ENCODE results near the gene EMX2. TPM values are rescaled to one million over a fixed set of nuclear protein-coding genes. Genes with fewer than 3 reads are reported as not detected.
A peak's percentile ranks its signal among the peaks of the same experiment; 100 is the strongest.

EMX2 gene
- total RNA-seq, 2 experiments from 2014 or later = not detected

GRCh38 chr10:117552156-117552631, 9.6 kb downstream of the EMX2 start:
- H3K4me3 Mint-ChIP-seq = no peak overlapping the region

GRCh38 chr10:117552701-117553141, 10.2 kb downstream of the EMX2 start:
- Mint-ChIP-seq H3K36me3 (peaks cover 3% of the 10 kb centered on the region), H3K27ac (peak overlapping the region; percentile 19), H3K4me1 (peaks cover 9% of the 10 kb centered on the region), H3K4me3 (no peak overlapping the region), H3K9me3 (ENCODE audit: low read depth) (no peaks in the 10 kb centered on the region), H3K27me3 (peaks cover 69% of the 10 kb centered on the region)
- CTCF ChIA-PET = interaction anchor here (1.0 kb wide), 1 partner anchor 16 kb away, joined by 3 read pairs; no protein-coding TSS in a partner anchor
- ATAC-seq (no peak), DNase-seq (no peak)

More at GRCh38 chr10:117552156-117552631, 9.6 kb downstream of the EMX2 start:
- H3K27ac Mint-ChIP-seq = peak overlapping the region; percentile 19
- peaks cover 9% of the 10 kb centered on the region for H3K4me1 Mint-ChIP-seq
- H3K9me3 Mint-ChIP-seq (ENCODE audit: low read depth) = no peaks in the 10 kb centered on the region
- DNase-seq = no peak
- H3K27me3 Mint-ChIP-seq = peaks cover 74% of the 10 kb centered on the region
- H3K36me3 Mint-ChIP-seq = peaks cover 3% of the 10 kb centered on the region
- no peak for ATAC-seq
- CTCF ChIA-PET = interaction anchor here (1.0 kb wide), 1 partner anchor 15 kb away, joined by 3 read pairs; no protein-coding TSS in a partner anchor

GRCh38 chr10:117553142-117553814, 10.7 kb downstream of the EMX2 start:
- no peaks in the 10 kb centered on the region for H3K9me3 Mint-ChIP-seq (ENCODE audit: low read depth)
- DNase-seq = no peak
- ATAC-seq = no peak
- CTCF ChIA-PET = interaction anchor here (1.0 kb wide), 1 partner anchor 16 kb away, joined by 3 read pairs; no protein-coding TSS in a partner anchor
- H3K4me1 Mint-ChIP-seq = peaks cover 8% of the 10 kb centered on the region
- peaks cover 64% of the 10 kb centered on the region for H3K27me3 Mint-ChIP-seq
- H3K4me3 Mint-ChIP-seq = no peak overlapping the region
- peaks cover 3% of the 10 kb centered on the region for H3K36me3 Mint-ChIP-seq
- H3K27ac Mint-ChIP-seq = no peak overlapping the region

- H3K27me3 Mint-ChIP-seq = peaks cover 58% of the 10 kb centered on the region
- H3K9me3 Mint-ChIP-seq (ENCODE audit: low read depth) = no peaks in the 10 kb centered on the region
- peaks cover 3% of the 10 kb centered on the region for H3K36me3 Mint-ChIP-seq
- DNase-seq = no peak
- peaks cover 8% of the 10 kb centered on the region for H3K4me1 Mint-ChIP-seq
- H3K4me3 Mint-ChIP-seq = no peak overlapping the region
- peak overlapping the region; percentile 56 for H3K27ac Mint-ChIP-seq
- no peak for ATAC-seq
- CTCF ChIA-PET = no interaction called here
Observed at GRCh38 chr10:117553815-117554172, 11.2 kb downstream of the EMX2 start.

GRCh38 chr10:117554241-117554814, 11.8 kb downstream of the EMX2 start:
- Mint-ChIP-seq H3K4me3 (no peak overlapping the region), H3K4me1 (peaks cover 8% of the 10 kb centered on the region), H3K9me3 (ENCODE audit: low read depth) (no peaks in the 10 kb centered on the region), H3K27ac (no peak overlapping the region), H3K27me3 (peaks cover 53% of the 10 kb centered on the region), H3K36me3 (peaks cover 3% of the 10 kb centered on the region)
- DNase-seq (no peak), ATAC-seq (no peak)
- CTCF ChIA-PET = interaction anchor here (1.0 kb wide), 1 partner anchor 16 kb away, joined by 3 read pairs; no protein-coding TSS in a partner anchor

- Mint-ChIP-seq H3K4me1 (peaks cover 8% of the 10 kb centered on the region), H3K9me3 (ENCODE audit: low read depth) (no peaks in the 10 kb centered on the region), H3K27ac (no peak overlapping the region), H3K4me3 (no peak overlapping the region), H3K36me3 (peaks cover 3% of the 10 kb centered on the region), H3K27me3 (peaks cover 46% of the 10 kb centered on the region)
- CTCF ChIA-PET = interaction anchor here (1.0 kb wide), 1 partner anchor 17 kb away, joined by 3 read pairs; no protein-coding TSS in a partner anchor
- ATAC-seq = no peak
- no peak for DNase-seq
Observed at GRCh38 chr10:117555017-117555416, 12.5 kb downstream of the EMX2 start.

- peaks cover 38% of the 10 kb centered on the region for H3K27me3 Mint-ChIP-seq
- H3K4me1 Mint-ChIP-seq = peaks cover 8% of the 10 kb centered on the region
- ATAC-seq (no peak), DNase-seq (no peak)
- H3K4me3 Mint-ChIP-seq = no peak overlapping the region
- H3K27ac Mint-ChIP-seq = no peak overlapping the region
- CTCF ChIA-PET = no interaction called here
- H3K36me3 Mint-ChIP-seq = peaks cover 3% of the 10 kb centered on the region
- H3K9me3 Mint-ChIP-seq (ENCODE audit: low read depth) = no peaks in the 10 kb centered on the region
Observed at GRCh38 chr10:117555863-117556262, 13.3 kb downstream of the EMX2 start.

GRCh38 chr10:117556356-117556755, 13.8 kb downstream of the EMX2 start:
- Mint-ChIP-seq H3K36me3 (peaks cover 3% of the 10 kb centered on the region), H3K9me3 (ENCODE audit: low read depth) (no peaks in the 10 kb centered on the region), H3K4me3 (no peak overlapping the region), H3K27me3 (peaks cover 33% of the 10 kb centered on the region), H3K27ac (no peak overlapping the region), H3K4me1 (peaks cover 8% of the 10 kb centered on the region)
- DNase-seq (no peak), ATAC-seq (no peak)
- CTCF ChIA-PET = no interaction called here

- Mint-ChIP-seq H3K27me3 (peaks cover 5% of the 10 kb centered on the region), H3K4me3 (no peak overlapping the region), H3K4me1 (no peaks in the 10 kb centered on the region), H3K36me3 (no peaks in the 10 kb centered on the region), H3K9me3 (ENCODE audit: low read depth) (no peaks in the 10 kb centered on the region), H3K27ac (no peak overlapping the region)
- CTCF ChIA-PET = interaction anchor here (1.1 kb wide), 1 partner anchor 21 kb away, joined by 3 read pairs; no protein-coding TSS in a partner anchor
- DNase-seq (no peak), ATAC-seq (no peak)
Observed at GRCh38 chr10:117559712-117560111, 17.2 kb downstream of the EMX2 start.

- CTCF ChIA-PET = no interaction called here
- Mint-ChIP-seq H3K4me3 (no peak overlapping the region), H3K27ac (no peak overlapping the region), H3K36me3 (no peaks in the 10 kb centered on the region), H3K27me3 (no peaks in the 10 kb centered on the region), H3K9me3 (ENCODE audit: low read depth) (no peaks in the 10 kb centered on the region), H3K4me1 (no peaks in the 10 kb centered on the region)
- DNase-seq (no peak), ATAC-seq (no peak)
Observed at GRCh38 chr10:117560942-117561341, 18.4 kb downstream of the EMX2 start.

- Mint-ChIP-seq H3K36me3 (no peaks in the 10 kb centered on the region), H3K27ac (no peak overlapping the region), H3K4me1 (no peaks in the 10 kb centered on the region), H3K4me3 (no peak overlapping the region), H3K9me3 (ENCODE audit: low read depth) (no peaks in the 10 kb centered on the region), H3K27me3 (no peaks in the 10 kb centered on the region)
- DNase-seq (no peak), ATAC-seq (no peak)
- CTCF ChIA-PET = no interaction called here
Observed at GRCh38 chr10:117562220-117562619, 19.7 kb downstream of the EMX2 start.

- H3K9me3 Mint-ChIP-seq (ENCODE audit: low read depth) = no peaks in the 10 kb centered on the region
- H3K4me1 Mint-ChIP-seq = no peaks in the 10 kb centered on the region
- no peaks in the 10 kb centered on the region for H3K27me3 Mint-ChIP-seq
- no peak overlapping the region for H3K4me3 Mint-ChIP-seq
- ATAC-seq (no peak), DNase-seq (no peak)
- CTCF ChIA-PET = no interaction called here
- H3K27ac Mint-ChIP-seq = no peak overlapping the region
- H3K36me3 Mint-ChIP-seq = no peaks in the 10 kb centered on the region
Observed at GRCh38 chr10:117562896-117563737, 20.6 kb downstream of the EMX2 start.

- Mint-ChIP-seq H3K9me3 (ENCODE audit: low read depth) (no peaks in the 10 kb centered on the region), H3K27me3 (no peaks in the 10 kb centered on the region), H3K4me1 (no peaks in the 10 kb centered on the region), H3K36me3 (no peaks in the 10 kb centered on the region), H3K4me3 (no peak overlapping the region), H3K27ac (no peak overlapping the region)
- DNase-seq (no peak), ATAC-seq (no peak)
- CTCF ChIA-PET = no interaction called here
Observed at GRCh38 chr10:117563780-117564179, 21.2 kb downstream of the EMX2 start.

Data from activated CD8-positive, alpha-beta memory T cell treated with anti-CD3 and anti-CD28 coated beads, Interleukin-2, amount 10 ng/mL, durations not matched to agents 7 days and 5 days (primary cell).